ENCODE results near the gene SGCE.

SGCE gene

GRCh38 chr7:94675356-94675755 lies 19.4 kb upstream of the SGCE start:
- H3K4me3 ChIP-seq (ENCODE audit: low read length in 2 of 2) = no peak overlapping the region
- H2AK5ac ChIP-seq (ENCODE audit: low read depth, low read length) = no peak overlapping the region
- H2BK12ac ChIP-seq (ENCODE audit: low read length) = no peak overlapping the region
- no peak overlapping the region for H3K4ac ChIP-seq (ENCODE audit: low read length)
- H3K4me1 ChIP-seq (ENCODE audit: control insufficient read depth in 2 of 2, insufficient read depth in 1 of 2, low read depth in 1 of 2, low read length in 2 of 2) = no peaks in the 10 kb centered on the region
- no peak overlapping the region for H4K91ac ChIP-seq (ENCODE audit: low read depth, low read length, poor library complexity)
- no peak overlapping the region for H3K4me2 ChIP-seq (ENCODE audit: insufficient read depth, low read length, poor library complexity, severe bottlenecking)
- H2BK120ac ChIP-seq (ENCODE audit: low read depth, low read length) = no peak overlapping the region
- H3K9ac ChIP-seq (ENCODE audit: low read depth, low read length, poor library complexity) = no peak overlapping the region
- H4K8ac ChIP-seq (ENCODE audit: low read depth, low read length) = no peak overlapping the region
- no peak for DNase-seq (ENCODE audit: low spot score)
- no peaks in the 10 kb centered on the region for H3K27me3 ChIP-seq (ENCODE audit: control insufficient read depth in 3 of 3, insufficient read depth in 3 of 3, low read depth in 1 of 3, low read length in 3 of 3)
- no peaks in the 10 kb centered on the region for H3K9me3 ChIP-seq (replicated peaks in 1 of 2; ENCODE audit: control insufficient read depth in 2 of 2, insufficient read depth in 1 of 2, low read depth in 1 of 2, low read length in 2 of 2)
- no peak overlapping the region for H3K23ac ChIP-seq (ENCODE audit: low read depth, low read length, poor library complexity)
- H2BK5ac ChIP-seq (ENCODE audit: low read length) = no peak overlapping the region
- no peaks in the 10 kb centered on the region for H3K36me3 ChIP-seq (replicated peaks in 1 of 2; ENCODE audit: control insufficient read depth in 2 of 2, insufficient read depth in 2 of 2, low read length in 2 of 2)
- no peak overlapping the region for H2BK15ac ChIP-seq (ENCODE audit: low read length)
- H2AFZ ChIP-seq (ENCODE audit: low read length) = no peak overlapping the region
- H3K18ac ChIP-seq (ENCODE audit: low read length) = no peak overlapping the region
- H3K14ac ChIP-seq (ENCODE audit: low read length) = no peak overlapping the region
- no CpG with 5 or more reads among the region's 8 CpGs for WGBS, 2 donors (ENCODE audit: extremely low coverage in 2 of 2, insufficient read length in 2 of 2, insufficient replicate concordance in 1 of 2)
- no peak overlapping the region for H3K27ac ChIP-seq (replicated peaks; ENCODE audit: low read length)
- no peaks in the 10 kb centered on the region for H3K79me1 ChIP-seq (ENCODE audit: low read depth, low read length)

DNA sequence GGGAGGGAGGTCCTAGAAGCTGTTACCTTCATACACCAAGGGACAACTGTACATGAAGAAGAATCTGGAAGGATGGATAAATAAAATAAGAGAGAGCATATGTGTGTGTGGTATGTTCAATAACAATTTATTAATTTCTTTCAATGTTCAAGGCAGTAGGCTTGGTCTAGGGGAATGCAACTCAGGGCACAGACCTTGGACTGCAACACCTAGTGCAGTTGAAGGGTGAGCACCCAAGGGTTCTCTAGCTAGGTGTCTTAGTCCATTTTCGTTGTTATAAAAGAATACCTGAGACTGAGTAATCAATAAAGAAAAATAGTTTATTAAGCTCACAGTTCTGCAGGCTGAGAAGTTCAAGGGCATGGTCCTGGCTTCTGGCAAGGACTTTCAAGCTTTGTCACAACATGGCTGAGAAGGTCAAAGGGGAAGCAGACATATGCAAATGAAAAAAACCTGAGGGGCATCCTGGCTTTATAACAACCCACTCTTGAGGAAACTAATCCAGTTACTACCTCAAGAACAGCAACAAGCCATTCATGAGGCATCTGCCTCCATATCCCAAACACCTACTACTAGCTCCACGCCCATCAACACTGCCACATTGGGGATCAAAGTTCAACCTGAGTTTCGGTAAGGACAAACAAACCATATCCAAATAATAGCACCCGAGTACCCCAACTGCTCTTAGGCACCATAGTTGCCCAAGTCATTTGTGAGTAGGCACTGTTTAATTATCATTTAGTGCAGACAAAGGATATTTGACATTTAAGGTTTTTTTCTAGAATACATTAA lies 15.7 kb upstream of the SGCE start:
- no peak overlapping the region for H2BK12ac ChIP-seq (ENCODE audit: low read length)
- no peak overlapping the region for H2BK15ac ChIP-seq (ENCODE audit: low read length)
- H2BK120ac ChIP-seq (ENCODE audit: low read depth, low read length) = no peak overlapping the region
- no peak overlapping the region for H3K23ac ChIP-seq (ENCODE audit: low read depth, low read length, poor library complexity)
- H2AK5ac ChIP-seq (ENCODE audit: low read depth, low read length) = no peak overlapping the region
- H3K9ac ChIP-seq (ENCODE audit: low read depth, low read length, poor library complexity) = no peak overlapping the region
- H4K8ac ChIP-seq (ENCODE audit: low read depth, low read length) = no peak overlapping the region
- no peaks in the 10 kb centered on the region for H3K79me1 ChIP-seq (ENCODE audit: low read depth, low read length)
- H3K18ac ChIP-seq (ENCODE audit: low read length) = no peak overlapping the region
- no peaks in the 10 kb centered on the region for H3K4me1 ChIP-seq (ENCODE audit: control insufficient read depth in 2 of 2, insufficient read depth in 1 of 2, low read depth in 1 of 2, low read length in 2 of 2)
- H2BK5ac ChIP-seq (ENCODE audit: low read length) = no peak overlapping the region
- peaks cover 3 to 29% of the 10 kb centered on the region in 2 donors for H3K36me3 ChIP-seq (replicated peaks in 1 of 2; ENCODE audit: control insufficient read depth in 2 of 2, insufficient read depth in 2 of 2, low read length in 2 of 2)
- H3K4ac ChIP-seq (ENCODE audit: low read length) = no peak overlapping the region
- H3K9me3 ChIP-seq (replicated peaks in 1 of 2; ENCODE audit: control insufficient read depth in 2 of 2, insufficient read depth in 1 of 2, low read depth in 1 of 2, low read length in 2 of 2) = peaks cover 0 to 5% of the 10 kb centered on the region in 2 donors
- H4K91ac ChIP-seq (ENCODE audit: low read depth, low read length, poor library complexity) = no peak overlapping the region
- no peak overlapping the region for H2AFZ ChIP-seq (ENCODE audit: low read length)
- no peaks in the 10 kb centered on the region for H3K27me3 ChIP-seq (ENCODE audit: control insufficient read depth in 3 of 3, insufficient read depth in 3 of 3, low read depth in 1 of 3, low read length in 3 of 3)
- H3K14ac ChIP-seq (ENCODE audit: low read length) = no peak overlapping the region
- no peak overlapping the region for H3K4me2 ChIP-seq (ENCODE audit: insufficient read depth, low read length, poor library complexity, severe bottlenecking)
- WGBS, 2 donors (ENCODE audit: extremely low coverage in 2 of 2, insufficient read length in 2 of 2, insufficient replicate concordance in 1 of 2) = no CpG with 5 or more reads among the region's 4 CpGs
- H3K4me3 ChIP-seq (ENCODE audit: low read length in 2 of 2) = no peak overlapping the region
- no peak overlapping the region for H3K27ac ChIP-seq (replicated peaks; ENCODE audit: low read length)
- DNase-seq (ENCODE audit: low spot score) = no peak

DNA sequence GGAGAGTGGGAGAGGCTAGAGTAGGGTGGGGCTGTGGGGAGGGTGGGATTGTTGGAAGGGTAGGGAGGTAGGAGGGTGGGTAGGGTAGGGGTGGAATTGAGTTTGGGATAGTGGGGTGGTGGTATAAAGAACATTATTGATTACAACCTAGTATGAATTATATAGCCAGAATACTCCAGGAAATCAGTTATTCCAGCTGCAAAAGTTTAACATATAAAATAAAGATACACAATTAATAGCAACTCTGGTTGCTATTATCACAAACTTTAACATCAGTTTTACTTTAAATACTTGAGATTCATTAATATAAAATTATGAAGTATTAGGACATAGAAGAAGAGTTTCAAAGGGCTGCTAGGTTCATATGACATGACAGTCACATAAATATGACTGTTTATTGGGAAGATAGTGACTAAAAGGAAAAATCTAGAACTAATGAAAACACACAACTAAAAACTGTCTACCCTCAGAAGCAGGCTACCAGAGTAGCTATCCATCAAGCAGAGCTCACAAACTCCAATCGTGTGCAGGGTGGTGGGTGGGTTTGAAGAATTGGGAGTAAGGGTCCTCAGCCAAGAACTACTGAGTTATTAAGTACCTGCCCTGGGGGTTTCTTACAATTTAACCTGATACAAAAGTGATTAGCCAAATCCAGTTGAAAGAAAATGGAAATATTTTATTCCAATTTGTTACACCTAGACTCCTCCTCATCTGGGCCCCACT lies 14.0 kb upstream of the SGCE start:
- H3K4me3 ChIP-seq (ENCODE audit: low read length in 2 of 2) = no peak overlapping the region
- H2AK5ac ChIP-seq (ENCODE audit: low read depth, low read length) = no peak overlapping the region
- no peak overlapping the region for H3K27ac ChIP-seq (replicated peaks; ENCODE audit: low read length)
- no CpG with 5 or more reads among the region's 1 CpG for WGBS, 2 donors (ENCODE audit: extremely low coverage in 2 of 2, insufficient read length in 2 of 2, insufficient replicate concordance in 1 of 2)
- H3K14ac ChIP-seq (ENCODE audit: low read length) = no peak overlapping the region
- no peak overlapping the region for H3K23ac ChIP-seq (ENCODE audit: low read depth, low read length, poor library complexity)
- no peak overlapping the region for H4K8ac ChIP-seq (ENCODE audit: low read depth, low read length)
- no peak overlapping the region for H2BK15ac ChIP-seq (ENCODE audit: low read length)
- no peak overlapping the region for H4K91ac ChIP-seq (ENCODE audit: low read depth, low read length, poor library complexity)
- H3K79me1 ChIP-seq (ENCODE audit: low read depth, low read length) = no peaks in the 10 kb centered on the region
- H3K27me3 ChIP-seq (ENCODE audit: control insufficient read depth in 3 of 3, insufficient read depth in 3 of 3, low read depth in 1 of 3, low read length in 3 of 3) = no peaks in the 10 kb centered on the region
- H3K9ac ChIP-seq (ENCODE audit: low read depth, low read length, poor library complexity) = no peak overlapping the region
- H3K18ac ChIP-seq (ENCODE audit: low read length) = no peak overlapping the region
- no peak overlapping the region for H2AFZ ChIP-seq (ENCODE audit: low read length)
- peaks cover 9 to 46% of the 10 kb centered on the region in 2 donors for H3K36me3 ChIP-seq (replicated peaks in 1 of 2; ENCODE audit: control insufficient read depth in 2 of 2, insufficient read depth in 2 of 2, low read length in 2 of 2)
- H2BK5ac ChIP-seq (ENCODE audit: low read length) = no peak overlapping the region
- no peak for DNase-seq (ENCODE audit: low spot score)
- peaks cover under 1 to 15% of the 10 kb centered on the region in 2 donors for H3K9me3 ChIP-seq (replicated peaks in 1 of 2; ENCODE audit: control insufficient read depth in 2 of 2, insufficient read depth in 1 of 2, low read depth in 1 of 2, low read length in 2 of 2)
- no peak overlapping the region for H3K4ac ChIP-seq (ENCODE audit: low read length)
- no peaks in the 10 kb centered on the region for H3K4me1 ChIP-seq (ENCODE audit: control insufficient read depth in 2 of 2, insufficient read depth in 1 of 2, low read depth in 1 of 2, low read length in 2 of 2)
- no peak overlapping the region for H3K4me2 ChIP-seq (ENCODE audit: insufficient read depth, low read length, poor library complexity, severe bottlenecking)
- no peak overlapping the region for H2BK12ac ChIP-seq (ENCODE audit: low read length)
- no peak overlapping the region for H2BK120ac ChIP-seq (ENCODE audit: low read depth, low read length)

GRCh38 chr7:94666879-94667587 lies 11.1 kb upstream of the SGCE start:
- no peak overlapping the region for H3K27ac ChIP-seq (replicated peaks; ENCODE audit: low read length)
- peaks cover 22 to 74% of the 10 kb centered on the region in 2 donors for H3K36me3 ChIP-seq (replicated peaks in 1 of 2; ENCODE audit: control insufficient read depth in 2 of 2, insufficient read depth in 2 of 2, low read length in 2 of 2)
- H4K91ac ChIP-seq (ENCODE audit: low read depth, low read length, poor library complexity) = no peak overlapping the region
- no peak overlapping the region for H2AK5ac ChIP-seq (ENCODE audit: low read depth, low read length)
- no peak overlapping the region for H2BK120ac ChIP-seq (ENCODE audit: low read depth, low read length)
- H3K4me3 ChIP-seq (ENCODE audit: low read length in 2 of 2) = no peak overlapping the region
- no peak overlapping the region for H3K4me2 ChIP-seq (ENCODE audit: insufficient read depth, low read length, poor library complexity, severe bottlenecking)
- H3K14ac ChIP-seq (ENCODE audit: low read length) = no peak overlapping the region
- DNase-seq (ENCODE audit: low spot score) = no peak
- no peak overlapping the region for H3K23ac ChIP-seq (ENCODE audit: low read depth, low read length, poor library complexity)
- H3K27me3 ChIP-seq (ENCODE audit: control insufficient read depth in 3 of 3, insufficient read depth in 3 of 3, low read depth in 1 of 3, low read length in 3 of 3) = no peaks in the 10 kb centered on the region
- no CpG with 5 or more reads among the region's 3 CpGs for WGBS, 2 donors (ENCODE audit: extremely low coverage in 2 of 2, insufficient read length in 2 of 2, insufficient replicate concordance in 1 of 2)
- H3K18ac ChIP-seq (ENCODE audit: low read length) = no peak overlapping the region
- no peak overlapping the region for H2BK5ac ChIP-seq (ENCODE audit: low read length)
- no peaks in the 10 kb centered on the region for H3K4me1 ChIP-seq (ENCODE audit: control insufficient read depth in 2 of 2, insufficient read depth in 1 of 2, low read depth in 1 of 2, low read length in 2 of 2)
- H2AFZ ChIP-seq (ENCODE audit: low read length) = no peak overlapping the region
- peaks cover 16 to 42% of the 10 kb centered on the region in 2 donors for H3K9me3 ChIP-seq (replicated peaks in 1 of 2; ENCODE audit: control insufficient read depth in 2 of 2, insufficient read depth in 1 of 2, low read depth in 1 of 2, low read length in 2 of 2)
- H3K79me1 ChIP-seq (ENCODE audit: low read depth, low read length) = peaks cover 6% of the 10 kb centered on the region
- no peak overlapping the region for H3K4ac ChIP-seq (ENCODE audit: low read length)
- no peak overlapping the region for H2BK15ac ChIP-seq (ENCODE audit: low read length)
- no peak overlapping the region for H3K9ac ChIP-seq (ENCODE audit: low read depth, low read length, poor library complexity)
- H4K8ac ChIP-seq (ENCODE audit: low read depth, low read length) = no peak overlapping the region
- no peak overlapping the region for H2BK12ac ChIP-seq (ENCODE audit: low read length)

Measured in neuronal stem cell (in vitro differentiated cells).